Superior temporal gyrus (tissue), 1 donor: ENCODE results near the gene LIMK1.
"Not testable (repeated sequence)": the region's sequence is repeated elsewhere in the genome, so short reads cannot be mapped to it uniquely, and the experiment has no call there.

Experiments
- DNase-seq: peaks from one replicate; pipeline ENCODE4 v3.0.0-alpha.2; 2016; ENCODE audit errors: extremely low spot score

Gene LIMK1

DNA sequence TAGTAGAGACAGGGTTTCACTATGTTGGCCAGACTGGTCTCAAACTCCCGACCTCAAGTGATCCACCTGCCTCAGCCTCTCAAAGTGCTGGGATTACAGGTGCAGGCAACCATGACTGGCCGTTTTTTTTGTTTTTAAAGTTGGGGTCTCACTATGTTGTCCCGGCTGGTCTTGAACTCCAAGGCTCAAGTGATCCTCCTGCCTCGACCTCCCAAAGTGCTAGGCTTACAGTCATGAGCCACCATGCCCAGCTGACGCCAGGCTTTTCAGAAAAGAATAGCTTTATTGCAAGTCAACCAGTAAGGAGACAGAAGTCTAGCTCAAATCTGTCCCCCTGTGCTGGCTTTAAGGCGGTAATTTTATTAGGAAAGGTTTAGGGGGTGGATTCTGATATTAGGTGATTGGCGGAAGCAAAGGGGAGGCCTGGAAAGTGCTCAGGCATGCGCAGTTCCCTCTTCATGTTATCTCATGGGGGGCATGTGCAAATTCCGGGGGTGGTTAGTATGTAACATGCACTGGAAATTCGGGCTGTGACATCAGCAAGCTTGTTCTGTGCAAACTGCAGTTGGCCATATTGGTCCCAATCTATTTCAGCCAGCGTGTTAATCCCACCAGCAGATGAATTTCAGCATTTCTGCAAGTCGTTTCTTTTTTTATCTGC is 42.7 kb downstream of the LIMK1 start:
- no peak for DNase-seq

DNA sequence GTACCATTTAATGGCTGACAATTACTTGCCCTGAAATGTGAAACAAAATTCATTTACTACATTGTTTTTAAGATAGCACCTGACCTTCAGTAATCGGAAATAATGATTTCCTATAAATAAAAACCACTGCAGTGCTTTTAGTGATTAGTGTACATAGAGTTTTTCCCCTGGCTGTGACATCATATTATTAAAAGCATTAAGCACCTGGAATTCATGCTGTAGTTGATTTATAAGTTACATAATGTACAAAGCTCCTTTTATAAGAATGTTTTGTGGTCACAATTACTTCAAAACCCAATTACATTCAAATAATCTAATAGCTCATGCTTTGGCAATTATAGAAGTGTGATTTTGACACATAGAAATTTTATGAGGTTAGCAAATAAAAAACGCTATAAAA is 46.3 kb downstream of the LIMK1 start:
- DNase-seq: no peak

DNA sequence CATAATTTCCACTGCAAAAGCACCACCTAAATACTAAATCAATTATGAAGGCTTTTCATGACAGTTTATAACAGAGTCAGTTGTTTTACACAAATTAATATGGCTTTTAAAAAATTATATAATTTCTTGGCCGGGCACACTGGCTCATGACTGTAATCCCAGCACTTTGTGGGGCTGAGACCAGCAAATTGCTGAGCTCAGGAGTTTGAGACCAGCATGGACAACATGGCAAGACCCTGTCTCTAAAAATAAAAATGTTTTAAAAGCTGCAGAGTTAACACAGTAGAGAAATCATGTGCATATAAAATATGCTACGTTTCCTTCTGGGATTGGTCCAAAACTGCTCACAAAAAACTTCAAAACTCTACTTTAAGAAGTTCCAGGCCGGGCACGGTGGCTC is 46.9 kb downstream of the LIMK1 start:
- no peak for DNase-seq

DNA sequence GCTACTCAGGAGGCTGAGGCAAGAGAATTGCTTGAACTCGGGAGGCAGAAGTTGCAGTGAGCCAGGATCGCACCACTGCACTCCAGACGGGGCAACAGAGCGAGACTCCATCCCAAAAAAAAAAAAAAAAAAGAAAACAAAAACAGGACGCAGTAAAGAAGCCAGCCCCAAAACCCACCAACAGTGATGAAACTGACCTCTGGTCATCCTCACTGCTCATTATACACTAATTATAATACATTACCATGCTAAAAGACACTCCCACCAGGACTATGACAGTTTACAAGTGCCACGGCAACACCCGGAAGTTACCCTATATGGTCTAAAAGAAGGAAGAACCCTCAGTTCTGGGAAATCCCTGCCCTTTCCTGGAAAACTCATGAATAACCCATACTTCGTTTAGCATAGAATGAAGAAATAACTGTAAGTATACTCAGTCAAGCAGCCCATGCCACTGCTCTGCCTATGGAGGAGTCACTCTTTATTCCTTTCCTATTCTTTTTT is 50.6 kb downstream of the LIMK1 start:
- DNase-seq: no peak

DNA sequence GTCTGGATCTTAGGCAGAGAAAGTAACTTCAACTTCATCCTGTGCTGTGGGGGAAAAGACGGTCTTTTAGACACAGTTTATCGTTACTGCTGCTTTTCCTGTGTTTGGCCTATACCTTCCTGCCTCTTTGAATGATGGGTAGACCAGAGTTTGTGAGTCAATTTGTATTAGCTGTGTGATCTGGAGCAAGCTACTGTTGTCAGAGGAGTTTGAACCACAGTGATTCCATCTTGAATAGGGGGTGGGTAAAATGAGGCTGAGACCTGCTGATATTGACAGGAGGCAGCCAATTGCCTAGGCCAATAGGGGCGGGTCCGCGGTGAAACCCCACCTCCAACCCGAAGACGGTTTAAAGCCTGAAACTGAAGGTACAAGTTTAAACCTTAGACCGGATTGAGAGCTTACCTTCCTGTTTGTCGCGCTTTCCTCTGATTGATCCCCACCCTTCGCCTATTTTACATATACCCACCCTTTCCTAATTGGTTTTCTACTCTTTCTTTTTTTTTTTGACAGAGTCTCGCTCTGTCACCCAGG is 54.8 kb downstream of the LIMK1 start:
- DNase-seq: no peak

DNA sequence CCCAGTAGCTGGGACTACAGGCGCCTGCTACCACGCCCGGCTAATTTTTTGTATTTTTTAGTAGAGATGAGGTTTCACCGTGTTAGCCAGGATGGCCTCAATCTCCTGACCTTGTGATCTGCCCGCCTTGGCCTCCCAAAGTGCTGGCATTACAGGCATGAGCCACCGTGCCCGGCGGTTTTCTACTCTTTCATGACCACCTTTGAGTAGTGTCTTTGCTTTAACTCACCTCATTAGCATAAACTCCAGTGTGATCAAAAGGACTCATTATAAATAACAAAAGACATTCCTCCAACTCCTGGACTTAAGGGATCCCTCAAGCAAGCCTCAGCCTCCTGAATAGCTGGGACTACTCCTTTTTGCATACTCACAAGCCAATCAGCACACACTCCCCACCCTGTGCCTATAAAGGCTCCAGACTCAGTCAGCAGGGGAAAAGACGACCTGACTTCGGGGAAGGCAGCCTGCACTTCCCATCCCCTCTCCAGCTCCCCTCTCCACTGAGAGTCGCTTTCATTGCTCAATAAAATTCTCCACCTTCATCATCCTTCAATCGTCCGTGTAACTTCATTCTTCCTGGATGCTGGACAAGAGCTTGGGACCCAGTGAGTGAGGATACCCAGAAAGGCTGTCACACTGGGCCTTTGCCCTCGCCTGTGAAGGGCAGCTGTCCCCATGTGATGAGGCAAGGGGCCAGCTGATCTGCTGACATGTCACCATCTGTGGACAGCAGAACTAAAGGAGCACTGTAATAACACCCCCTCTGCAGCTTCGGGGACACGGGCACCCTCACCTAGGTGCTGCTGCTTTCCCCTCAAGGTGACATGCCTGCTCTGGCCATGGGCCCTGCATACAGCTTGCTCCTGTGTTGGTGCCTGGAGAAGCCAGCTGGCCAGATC is 55.6 kb downstream of the LIMK1 start:
- DNase-seq: no peak

DNA sequence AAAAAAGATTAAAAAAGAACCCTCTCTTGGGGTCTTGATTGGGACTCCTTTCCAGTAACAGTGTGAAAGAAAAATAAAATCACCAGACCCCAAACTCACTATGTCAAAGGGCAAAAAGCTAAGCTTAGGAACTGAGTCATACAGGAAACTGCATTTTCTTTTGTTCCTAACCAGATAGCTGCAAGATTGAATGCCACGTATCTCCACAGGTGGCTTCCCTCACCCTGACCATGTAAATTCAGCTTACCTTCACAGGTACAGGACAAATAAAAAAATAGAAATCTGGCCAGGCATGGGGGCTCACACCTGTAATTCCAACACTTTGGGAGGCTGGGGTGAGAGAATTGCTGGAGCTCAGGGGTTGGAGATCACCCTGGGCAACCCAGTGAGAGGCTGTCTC is 58.1 kb downstream of the LIMK1 start:
- no peak for DNase-seq

DNA sequence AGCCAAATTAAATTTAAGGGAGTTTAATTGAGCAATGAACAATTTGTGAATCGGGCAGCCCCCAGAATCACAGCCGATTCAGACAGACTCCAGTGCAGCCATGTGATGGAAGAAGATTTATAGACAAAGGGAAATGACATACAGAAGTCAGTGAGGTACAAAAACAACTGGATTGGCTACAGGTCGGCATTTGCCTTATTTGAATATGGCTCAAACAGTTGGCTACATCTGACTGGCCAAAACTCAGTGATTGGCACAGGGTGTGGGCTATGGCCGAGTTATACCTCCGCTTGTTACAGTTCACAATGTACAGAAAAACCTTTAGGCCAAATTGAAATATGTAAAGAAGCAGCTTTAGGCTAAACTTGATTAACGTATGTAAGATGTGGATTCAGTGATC is 59.8 kb downstream of the LIMK1 start:
- DNase-seq: no peak

DNA sequence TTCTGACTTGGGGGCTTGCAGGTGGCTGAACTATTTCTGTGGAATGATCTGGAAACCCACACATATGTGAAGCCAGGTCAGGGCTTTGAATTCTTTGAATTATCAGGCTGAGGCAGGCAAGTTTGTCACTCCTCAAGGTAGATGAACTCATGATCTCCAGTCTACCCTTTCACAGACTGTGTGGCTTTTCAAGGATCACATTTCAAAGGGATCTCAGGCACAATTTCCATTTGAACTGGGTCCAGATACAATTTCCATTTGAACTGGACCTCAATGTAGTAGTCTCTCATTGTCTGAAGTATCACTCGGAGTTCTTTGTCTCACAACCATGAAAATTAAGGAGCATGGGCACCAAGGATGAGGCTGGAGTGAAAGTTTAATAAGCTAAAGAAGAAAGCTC is 64.9 kb downstream of the LIMK1 start:
- no peak for DNase-seq

DNA sequence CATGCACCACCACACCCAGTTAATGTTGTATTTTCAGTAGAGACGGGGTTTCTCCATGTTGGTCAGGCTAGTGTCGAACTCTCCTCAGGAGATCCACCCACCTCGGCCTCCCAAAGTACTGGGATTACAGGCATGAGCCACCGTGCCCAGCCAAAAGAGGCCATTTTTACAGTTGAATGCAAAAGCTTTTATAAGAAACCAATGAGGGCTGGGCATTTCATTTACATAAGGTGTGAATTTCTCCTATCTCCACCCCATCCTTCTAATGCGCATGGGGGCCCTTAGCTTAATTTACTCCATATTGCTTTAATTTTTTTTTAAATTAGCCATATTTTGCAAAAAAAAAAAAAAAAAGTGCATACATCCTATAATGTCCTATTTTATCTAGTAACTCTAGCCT is 65.5 kb downstream of the LIMK1 start:
- no peak for DNase-seq

DNA sequence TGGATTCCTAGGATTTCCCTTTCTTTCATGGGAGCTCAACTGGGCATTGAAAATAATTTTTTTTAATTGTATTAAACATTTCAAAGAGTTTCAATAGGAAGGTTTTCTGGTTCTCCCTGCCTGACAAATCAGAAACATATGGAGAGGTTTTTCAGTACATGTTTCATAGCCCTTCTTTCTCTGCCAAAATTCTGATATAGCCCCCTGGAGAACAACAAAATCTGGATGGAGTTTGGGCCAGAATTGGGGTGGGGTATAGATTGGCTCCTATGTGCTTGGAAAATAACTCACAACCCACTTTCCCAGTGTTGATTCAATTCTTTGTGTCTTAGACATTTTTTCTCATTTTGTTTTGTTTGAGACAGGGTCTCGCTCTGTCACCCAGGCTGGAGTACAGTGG is 66.0 kb downstream of the LIMK1 start:
- no peak for DNase-seq

DNA sequence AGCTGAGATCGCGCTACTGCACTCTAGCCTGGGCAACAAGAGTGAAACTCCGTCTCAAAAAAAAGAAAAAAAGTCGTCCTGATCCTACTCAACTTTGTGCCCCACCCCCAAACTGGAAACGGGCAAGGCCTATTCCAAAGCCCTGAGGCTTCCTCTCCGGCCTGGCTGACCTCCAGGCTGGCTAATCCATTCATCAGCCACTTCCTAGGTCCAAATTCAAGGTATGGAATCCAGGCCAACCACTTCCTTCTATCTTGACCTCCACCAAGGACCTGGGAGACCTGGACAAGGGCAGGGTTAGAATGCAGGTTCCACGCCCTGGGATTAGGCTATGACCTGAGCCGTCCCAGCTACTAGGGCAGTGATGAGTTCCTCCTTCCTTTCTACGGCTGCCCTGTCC is 70.1 kb downstream of the LIMK1 start:
- DNase-seq: no peak

DNA sequence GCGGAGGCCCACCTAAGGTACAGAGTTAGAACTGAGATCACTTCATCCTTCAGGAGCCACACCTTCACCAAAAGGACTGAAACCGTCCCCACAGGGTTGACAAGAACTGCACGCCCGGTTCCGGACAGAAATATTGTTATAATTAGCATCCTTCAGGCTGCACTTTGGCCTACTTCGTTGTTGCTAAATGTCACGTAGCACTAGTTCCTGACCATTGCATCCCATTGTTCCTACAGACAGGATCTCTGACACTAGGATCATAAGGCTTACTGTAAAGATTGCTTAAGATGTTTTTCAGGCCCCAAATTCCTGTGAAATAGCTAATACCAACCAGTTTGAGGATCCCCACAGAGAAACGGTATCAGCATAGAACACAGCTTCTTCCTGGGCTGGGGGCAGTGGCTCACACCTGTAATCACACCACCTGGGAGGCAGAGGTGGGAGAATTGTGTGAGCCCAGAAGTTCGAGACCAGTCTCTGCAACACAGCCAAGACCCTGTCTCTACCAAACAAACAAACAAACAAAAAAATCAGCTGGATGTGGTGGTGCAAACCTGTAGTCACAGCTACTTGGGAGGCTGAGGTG is 72.3 kb downstream of the LIMK1 start:
- no peak for DNase-seq

DNA sequence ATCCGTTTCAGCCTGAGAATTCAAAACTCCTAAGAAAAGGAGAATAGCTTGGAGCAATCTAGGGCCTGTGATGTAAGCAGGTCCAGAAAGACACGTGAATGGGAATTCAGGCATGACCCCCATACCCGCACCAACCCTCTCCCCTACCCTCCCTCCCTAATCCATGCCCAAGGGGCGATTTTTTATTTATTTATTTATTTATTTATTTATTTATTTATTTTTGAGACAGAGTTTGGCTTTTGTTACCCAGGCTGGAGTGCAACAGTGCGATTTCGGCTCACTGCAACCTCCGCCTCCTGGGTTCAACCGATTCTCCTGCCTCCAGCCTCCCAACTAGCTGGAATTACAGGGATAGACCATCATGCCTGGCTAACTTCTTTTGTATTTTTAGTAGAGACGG is 74.0 kb downstream of the LIMK1 start:
- no peak for DNase-seq

DNA sequence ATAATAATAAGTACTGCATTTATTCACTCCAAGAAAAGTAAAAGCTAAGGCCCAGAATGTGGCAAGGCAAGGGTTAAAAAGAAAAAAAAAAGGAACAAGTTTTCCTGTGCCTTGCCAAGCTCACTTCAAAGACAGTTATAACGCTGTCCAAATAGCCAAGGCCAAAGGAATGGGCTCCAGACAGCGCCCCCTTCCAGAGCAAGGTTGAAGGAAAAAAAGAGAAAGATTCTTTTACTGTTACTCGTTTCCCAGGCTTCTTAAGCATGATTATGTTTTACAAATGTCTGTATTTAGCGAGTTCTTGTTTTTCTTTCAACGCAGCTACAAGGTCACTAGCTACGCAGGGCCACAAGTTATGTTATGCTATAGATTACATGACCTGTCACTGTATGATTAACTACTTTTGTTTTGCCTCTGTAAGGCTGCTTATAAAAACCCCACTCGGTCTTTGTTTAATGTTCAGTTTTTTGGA is 81.4 kb downstream of the LIMK1 start:
- no peak for DNase-seq

DNA sequence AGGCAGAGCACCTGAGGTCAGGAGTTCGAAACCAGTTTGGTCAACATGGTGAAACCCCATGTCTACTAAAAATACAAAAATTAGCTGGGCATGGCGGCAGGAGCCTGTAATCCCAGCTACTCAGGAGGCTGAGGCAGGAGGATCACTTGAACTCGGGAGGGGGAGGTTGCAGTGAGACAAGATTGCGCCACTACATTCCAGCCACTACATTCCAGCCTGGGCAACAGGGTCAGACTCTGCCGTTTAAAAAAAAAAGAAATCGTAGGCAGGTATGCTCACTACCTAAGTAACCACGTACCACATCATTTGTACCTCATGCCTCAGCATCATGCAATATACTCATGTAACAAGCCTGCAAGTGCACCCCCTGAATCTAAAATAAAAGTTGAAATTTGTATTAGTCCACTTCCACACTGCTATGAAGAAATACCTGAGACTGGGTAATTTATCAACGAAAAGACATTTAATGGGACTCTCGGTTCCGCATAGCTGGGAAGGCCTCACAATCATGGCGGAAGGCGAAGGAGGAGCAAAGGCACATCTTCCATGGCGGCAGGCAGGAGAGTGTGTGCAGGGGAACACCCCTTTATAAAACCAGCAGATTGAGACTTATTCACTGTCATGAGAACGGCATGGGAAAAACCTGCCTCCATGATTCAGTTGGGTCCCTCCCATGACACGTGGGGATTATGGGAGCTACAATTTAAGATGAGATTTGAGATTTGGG is 82.4 kb downstream of the LIMK1 start:
- no peak for DNase-seq

DNA sequence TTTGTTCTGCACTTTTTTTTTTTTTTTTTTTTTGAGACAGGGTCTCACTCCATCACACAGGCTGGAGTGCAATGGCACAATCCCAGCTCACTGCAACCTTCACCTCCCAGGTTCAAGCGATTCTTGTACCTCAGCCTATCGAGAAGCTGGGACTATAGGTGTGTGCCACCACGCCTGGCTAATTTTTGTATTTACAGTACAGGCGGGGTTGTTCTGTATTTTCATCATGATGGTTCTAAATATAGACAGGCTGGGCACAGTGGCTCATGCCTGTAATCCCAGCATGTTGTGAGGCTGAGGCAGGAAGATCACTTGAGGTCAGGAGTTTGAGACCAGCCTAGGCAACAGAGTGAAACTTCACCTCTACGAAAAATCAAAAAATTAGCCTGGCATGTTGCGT is 83.7 kb downstream of the LIMK1 start:
- not testable (repeated sequence) for DNase-seq
